DOHH2 (cell line): ENCODE measurements around the gene FZR1.

Experiments used
- EZH2phosphoT487 ChIP-seq: fragments of 200-600 bp; sonication (generic); IDR thresholded peaks from 2 replicates; pipeline ENCODE4 v1.6.1; 2017; ENCODE audit warnings: borderline replicate concordance, mild to moderate bottlenecking, antibody characterized with exemption, low read length, moderate library complexity, mixed read lengths
- TF ChIP-seq, protein P1 (sequence below): fragments of 200-600 bp; sonication (generic); IDR thresholded peaks from one replicate; pipeline ENCODE4 v1.5.1; 2014; ENCODE audit warnings: antibody characterized with exemption, mild to moderate bottlenecking, low read depth, low read length; ENCODE audit not compliant: poor library complexity, severe bottlenecking

DNA sequence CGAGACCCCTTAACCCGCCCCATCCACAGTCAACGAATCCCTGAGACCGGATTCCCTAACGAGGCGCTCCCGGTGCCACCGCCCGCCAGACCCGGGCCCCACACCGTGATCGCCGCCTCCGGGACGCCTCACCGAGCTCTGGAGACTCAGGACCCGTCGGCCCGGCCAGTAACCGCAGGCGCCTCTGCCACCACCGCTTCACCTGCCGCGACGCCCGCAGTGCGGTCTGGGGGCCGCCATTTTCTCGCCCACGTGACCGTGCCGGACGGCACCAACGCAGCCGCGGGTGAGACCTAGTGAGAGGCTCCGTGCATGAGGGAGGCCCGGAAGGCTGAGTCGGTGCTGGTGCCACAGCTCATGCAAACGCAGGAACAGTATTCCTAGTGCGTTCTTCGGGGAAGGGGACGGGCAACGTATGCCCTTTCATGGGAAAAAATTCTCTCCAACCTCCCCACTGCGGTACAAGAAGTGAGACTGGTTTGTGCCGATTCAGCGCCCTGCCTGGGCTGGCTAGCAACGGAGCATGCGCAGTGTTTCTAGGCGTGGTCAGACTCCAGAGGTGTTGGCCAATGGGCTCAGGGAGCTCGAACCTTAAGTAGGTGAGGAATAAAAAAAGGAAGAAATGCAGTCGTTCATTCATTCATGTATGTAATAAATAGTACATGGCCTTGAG lies 5.5 kb upstream of the FZR1 start, which contains the start of gene DOHH:
- TF ChIP-seq, protein P1, sequence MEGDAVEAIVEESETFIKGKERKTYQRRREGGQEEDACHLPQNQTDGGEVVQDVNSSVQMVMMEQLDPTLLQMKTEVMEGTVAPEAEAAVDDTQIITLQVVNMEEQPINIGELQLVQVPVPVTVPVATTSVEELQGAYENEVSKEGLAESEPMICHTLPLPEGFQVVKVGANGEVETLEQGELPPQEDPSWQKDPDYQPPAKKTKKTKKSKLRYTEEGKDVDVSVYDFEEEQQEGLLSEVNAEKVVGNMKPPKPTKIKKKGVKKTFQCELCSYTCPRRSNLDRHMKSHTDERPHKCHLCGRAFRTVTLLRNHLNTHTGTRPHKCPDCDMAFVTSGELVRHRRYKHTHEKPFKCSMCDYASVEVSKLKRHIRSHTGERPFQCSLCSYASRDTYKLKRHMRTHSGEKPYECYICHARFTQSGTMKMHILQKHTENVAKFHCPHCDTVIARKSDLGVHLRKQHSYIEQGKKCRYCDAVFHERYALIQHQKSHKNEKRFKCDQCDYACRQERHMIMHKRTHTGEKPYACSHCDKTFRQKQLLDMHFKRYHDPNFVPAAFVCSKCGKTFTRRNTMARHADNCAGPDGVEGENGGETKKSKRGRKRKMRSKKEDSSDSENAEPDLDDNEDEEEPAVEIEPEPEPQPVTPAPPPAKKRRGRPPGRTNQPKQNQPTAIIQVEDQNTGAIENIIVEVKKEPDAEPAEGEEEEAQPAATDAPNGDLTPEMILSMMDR, result no peak
- TF ChIP-seq EZH2phosphoT487, result no peak
